HepG2 (cell line): ENCODE data around the gene IFI35. TPM values are rescaled to one million over a fixed set of nuclear protein-coding genes. Genes with fewer than 3 reads are reported as not detected.

Experiments
- ASH2L ChIP-seq: fragments of 300-600, 200-600 bp; sonication (generic); IDR thresholded peaks from 2 replicates; pipeline ENCODE4 v1.7.0; 2017; ENCODE audit warnings: low read depth, mild to moderate bottlenecking, moderate library complexity, mixed read lengths, low read length; ENCODE audit not compliant: insufficient read length
- CCAR2 ChIP-seq: fragments of 200-400 bp; formaldehyde crosslinking; optimal IDR thresholded peaks from 2 replicates; pipeline ENCODE3; 2018; ENCODE audit warnings: low read depth, mild to moderate bottlenecking, low read length, moderate library complexity
- GPN1 ChIP-seq: sonication (generic); formaldehyde crosslinking; IDR thresholded peaks from 2 replicates; pipeline ENCODE4 v1.5.1; 2020; ENCODE audit warnings: missing genetic modification reagents, borderline replicate concordance
- HOXA3 ChIP-seq: sonication (generic); formaldehyde crosslinking; IDR thresholded peaks from 2 replicates; pipeline ENCODE4 v1.5.0; 2020; ENCODE audit warnings: missing genetic modification reagents
- JUNB ChIP-seq: sonication (generic); formaldehyde crosslinking; IDR thresholded peaks from 2 replicates; pipeline ENCODE4 v1.8.0; 2022; ENCODE audit warnings: missing genetic modification reagents, mild to moderate bottlenecking, borderline replicate concordance
- KDM2A ChIP-seq: sonication (generic); formaldehyde crosslinking; IDR thresholded peaks from 2 replicates; pipeline ENCODE4 v1.4.0; 2020; ENCODE audit warnings: low read depth, missing genetic modification reagents, borderline replicate concordance
- KDM5A ChIP-seq: fragments of 200-600 bp; sonication (generic); IDR thresholded peaks from 2 replicates; pipeline ENCODE4 v1.7.0; 2018; ENCODE audit warnings: antibody characterized with exemption, mild to moderate bottlenecking, low read length, borderline replicate concordance
- NRL ChIP-seq: sonication (generic); formaldehyde crosslinking; IDR thresholded peaks from 2 replicates; pipeline ENCODE4 v1.5.0; 2020; ENCODE audit warnings: missing genetic modification reagents, mild to moderate bottlenecking, moderate library complexity, borderline replicate concordance
- PHF21A ChIP-seq: sonication (generic); formaldehyde crosslinking; IDR thresholded peaks from 2 replicates; pipeline ENCODE4 v1.5.0; 2020; ENCODE audit warnings: mild to moderate bottlenecking, missing genetic modification reagents
- PRPF4 ChIP-seq: fragments of 200-400 bp; formaldehyde crosslinking; IDR thresholded peaks from 2 replicates; pipeline ENCODE4 v1.6.1; 2016; ENCODE audit warnings: low read length, low read depth; ENCODE audit not compliant: poor library complexity, severe bottlenecking
- SPEN ChIP-seq: sonication (generic); formaldehyde crosslinking; IDR thresholded peaks from 2 replicates; pipeline ENCODE4 v1.5.1; 2020; ENCODE audit warnings: low read depth, mild to moderate bottlenecking, missing genetic modification reagents
- ZFX ChIP-seq: sonication (generic); formaldehyde crosslinking; IDR thresholded peaks from 2 replicates; pipeline ENCODE4 v1.4.0; 2020; ENCODE audit warnings: mild to moderate bottlenecking, low read depth, missing genetic modification reagents, moderate library complexity
- ZNF230 ChIP-seq: sonication (generic); formaldehyde crosslinking; IDR thresholded peaks from 2 replicates; pipeline ENCODE4 v1.4.0; 2020; ENCODE audit warnings: mild to moderate bottlenecking, missing genetic modification reagents
- ZNF274 ChIP-seq: sonication (generic); formaldehyde crosslinking; IDR thresholded peaks from 2 replicates; pipeline ENCODE4 v1.5.1; 2020; ENCODE audit warnings: mild to moderate bottlenecking, missing genetic modification reagents
- ZNF350 ChIP-seq: sonication (generic); formaldehyde crosslinking; IDR thresholded peaks from 2 replicates; pipeline ENCODE4 v1.4.0; 2020; ENCODE audit warnings: mild to moderate bottlenecking, low read depth, missing genetic modification reagents, borderline replicate concordance
- ZNF431 ChIP-seq: sonication (generic); formaldehyde crosslinking; IDR thresholded peaks from 2 replicates; pipeline ENCODE4 v1.9.0; 2022; ENCODE audit warnings: missing genetic modification reagents, low read depth, mild to moderate bottlenecking, borderline replicate concordance
- ZNF547 ChIP-seq: sonication (generic); formaldehyde crosslinking; IDR thresholded peaks from 2 replicates; pipeline ENCODE4 v1.5.1; 2020; ENCODE audit warnings: mild to moderate bottlenecking, missing genetic modification reagents
- ZNF569 ChIP-seq: sonication (generic); formaldehyde crosslinking; IDR thresholded peaks from 2 replicates; pipeline ENCODE4 v1.5.0; 2020; ENCODE audit warnings: mild to moderate bottlenecking, missing genetic modification reagents, moderate library complexity, borderline replicate concordance
- ZNF782 ChIP-seq: sonication (generic); formaldehyde crosslinking; IDR thresholded peaks from 2 replicates; pipeline ENCODE4 v1.4.0; 2020; ENCODE audit warnings: missing genetic modification reagents, mild to moderate bottlenecking, borderline replicate concordance
- ZNF788 ChIP-seq: sonication (generic); formaldehyde crosslinking; IDR thresholded peaks from 2 replicates; pipeline ENCODE4 v1.5.0; 2020; ENCODE audit warnings: mild to moderate bottlenecking, missing genetic modification reagents, borderline replicate concordance
- polyA plus RNA-seq, 8 experiments: library from polyadenylated mRNA; depleted of rRNA in 3 of 8; stranded (reverse) in 7 of 8; unstranded in 1 of 8; fragments of >200 nt; fragmentation: Illumina TruSeq in 4 of 8; extraction: Trizol in 4 of 8; gene quantifications; 2 replicates each; pipeline versions ENCODE4 v1.2.1 to v1.2.3, GENCODE V29; 2011 to 2016; ENCODE audit warnings: low read depth in 4 of 8, missing spikeins in 1 of 8, mixed read lengths in 1 of 8; ENCODE audit not compliant: insufficient read depth in 1 of 8
- total RNA-seq, 5 experiments: library from RNA; depleted of rRNA; stranded (reverse); fragments of >200 nt; fragmentation: Illumina TruSeq; extraction: Trizol; gene quantifications; 2 replicates each; pipeline ENCODE4 v1.2.3, GENCODE V29; 2016; ENCODE audit warnings: low read depth in 1 of 5
- TF ChIP-seq, protein P1 (sequence below): sonication (generic); formaldehyde crosslinking; IDR thresholded peaks from 2 replicates; pipeline ENCODE4 v1.5.1; 2020; ENCODE audit warnings: mild to moderate bottlenecking, missing genetic modification reagents, moderate library complexity
- TF ChIP-seq, protein P2 (sequence below): sonication (generic); formaldehyde crosslinking; IDR thresholded peaks from 2 replicates; pipeline ENCODE4 v1.8.1; 2022; ENCODE audit warnings: low read depth, mild to moderate bottlenecking, missing genetic modification reagents

IFI35 gene
- total and polyA plus RNA-seq, 2 of the 13 experiments (the other 11 are each of a cell fraction or from before 2014, with no cell fraction given): 28.9 to 38.1 TPM

GRCh38 chr17:42964161-42964932, 42.2 kb upstream of the IFI35 start, which contains the start of gene AARSD1 (continued):
- TF ChIP-seq GPN1 (no peak), PRPF4 (no peak), ZNF782 (CRISPR knock-in tag) (peak; percentile 59; the same call in 1 of the 2 replicates), ZNF230 (CRISPR knock-in tag) (0 out of 2 replicates have a peak, but pooled peaks have one; percentile 55), NRL (CRISPR knock-in tag) (peak; percentile 77; the same call in 1 of the 2 replicates), ZNF431 (CRISPR knock-in tag) (no peak), ZNF350 (peak; percentile 77; the same call in 1 of the 2 replicates), ZNF274 (CRISPR knock-in tag) (peak; percentile 72; the same call in 1 of the 2 replicates), ZFX (peak; percentile 56), SPEN (CRISPR knock-in tag) (peak; percentile 44; the same call in 1 of the 2 replicates), ASH2L (peak; percentile 18), CCAR2 (no peak), PHF21A (no peak), ZNF788 (CRISPR knock-in tag) (peak; percentile 59; the same call in 1 of the 2 replicates), JUNB (CRISPR knock-in tag) (no peak), KDM5A (peak; percentile 75), KDM2A (CRISPR knock-in tag) (peak; percentile 73), ZNF547 (CRISPR knock-in tag) (no peak), HOXA3 (CRISPR knock-in tag) (peak; percentile 97), ZNF569 (CRISPR knock-in tag) (no peak)
- TF ChIP-seq, protein P1, sequence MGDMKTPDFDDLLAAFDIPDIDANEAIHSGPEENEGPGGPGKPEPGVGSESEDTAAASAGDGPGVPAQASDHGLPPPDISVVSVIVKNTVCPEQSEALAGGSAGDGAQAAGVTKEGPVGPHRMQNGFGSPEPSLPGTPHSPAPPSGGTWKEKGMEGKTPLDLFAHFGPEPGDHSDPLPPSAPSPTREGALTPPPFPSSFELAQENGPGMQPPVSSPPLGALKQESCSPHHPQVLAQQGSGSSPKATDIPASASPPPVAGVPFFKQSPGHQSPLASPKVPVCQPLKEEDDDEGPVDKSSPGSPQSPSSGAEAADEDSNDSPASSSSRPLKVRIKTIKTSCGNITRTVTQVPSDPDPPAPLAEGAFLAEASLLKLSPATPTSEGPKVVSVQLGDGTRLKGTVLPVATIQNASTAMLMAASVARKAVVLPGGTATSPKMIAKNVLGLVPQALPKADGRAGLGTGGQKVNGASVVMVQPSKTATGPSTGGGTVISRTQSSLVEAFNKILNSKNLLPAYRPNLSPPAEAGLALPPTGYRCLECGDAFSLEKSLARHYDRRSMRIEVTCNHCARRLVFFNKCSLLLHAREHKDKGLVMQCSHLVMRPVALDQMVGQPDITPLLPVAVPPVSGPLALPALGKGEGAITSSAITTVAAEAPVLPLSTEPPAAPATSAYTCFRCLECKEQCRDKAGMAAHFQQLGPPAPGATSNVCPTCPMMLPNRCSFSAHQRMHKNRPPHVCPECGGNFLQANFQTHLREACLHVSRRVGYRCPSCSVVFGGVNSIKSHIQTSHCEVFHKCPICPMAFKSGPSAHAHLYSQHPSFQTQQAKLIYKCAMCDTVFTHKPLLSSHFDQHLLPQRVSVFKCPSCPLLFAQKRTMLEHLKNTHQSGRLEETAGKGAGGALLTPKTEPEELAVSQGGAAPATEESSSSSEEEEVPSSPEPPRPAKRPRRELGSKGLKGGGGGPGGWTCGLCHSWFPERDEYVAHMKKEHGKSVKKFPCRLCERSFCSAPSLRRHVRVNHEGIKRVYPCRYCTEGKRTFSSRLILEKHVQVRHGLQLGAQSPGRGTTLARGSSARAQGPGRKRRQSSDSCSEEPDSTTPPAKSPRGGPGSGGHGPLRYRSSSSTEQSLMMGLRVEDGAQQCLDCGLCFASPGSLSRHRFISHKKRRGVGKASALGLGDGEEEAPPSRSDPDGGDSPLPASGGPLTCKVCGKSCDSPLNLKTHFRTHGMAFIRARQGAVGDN (CRISPR knock-in tag): peak; percentile 95
- TF ChIP-seq, protein P2, sequence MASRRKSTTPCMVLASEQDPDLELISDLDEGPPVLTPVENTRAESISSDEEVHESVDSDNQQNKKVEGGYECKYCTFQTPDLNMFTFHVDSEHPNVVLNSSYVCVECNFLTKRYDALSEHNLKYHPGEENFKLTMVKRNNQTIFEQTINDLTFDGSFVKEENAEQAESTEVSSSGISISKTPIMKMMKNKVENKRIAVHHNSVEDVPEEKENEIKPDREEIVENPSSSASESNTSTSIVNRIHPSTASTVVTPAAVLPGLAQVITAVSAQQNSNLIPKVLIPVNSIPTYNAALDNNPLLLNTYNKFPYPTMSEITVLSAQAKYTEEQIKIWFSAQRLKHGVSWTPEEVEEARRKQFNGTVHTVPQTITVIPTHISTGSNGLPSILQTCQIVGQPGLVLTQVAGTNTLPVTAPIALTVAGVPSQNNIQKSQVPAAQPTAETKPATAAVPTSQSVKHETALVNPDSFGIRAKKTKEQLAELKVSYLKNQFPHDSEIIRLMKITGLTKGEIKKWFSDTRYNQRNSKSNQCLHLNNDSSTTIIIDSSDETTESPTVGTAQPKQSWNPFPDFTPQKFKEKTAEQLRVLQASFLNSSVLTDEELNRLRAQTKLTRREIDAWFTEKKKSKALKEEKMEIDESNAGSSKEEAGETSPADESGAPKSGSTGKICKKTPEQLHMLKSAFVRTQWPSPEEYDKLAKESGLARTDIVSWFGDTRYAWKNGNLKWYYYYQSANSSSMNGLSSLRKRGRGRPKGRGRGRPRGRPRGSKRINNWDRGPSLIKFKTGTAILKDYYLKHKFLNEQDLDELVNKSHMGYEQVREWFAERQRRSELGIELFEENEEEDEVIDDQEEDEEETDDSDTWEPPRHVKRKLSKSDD (CRISPR knock-in tag): peak; percentile 95
